Spleen (tissue), 11 donors: Measurements from ENCODE around the gene P2RY12. TPM values are rescaled to one million over a fixed set of nuclear protein-coding genes. Genes with fewer than 3 reads are reported as not detected.

Experiments used
- DNase-seq: peaks from one replicate; pipeline ENCODE4 v3.0.0-alpha.2; 2020
- H3K27ac ChIP-seq, 8 donors: fragments of 200-600 bp; sonication (generic) in 7 of 8; 1 replicate in 4 of 8; 2 replicates in 4 of 8; pipeline versions ENCODE4 v1.5.0 to v1.8.0; 2016 to 2021; ENCODE audit warnings: inconsistent platforms in 4 of 8, mild to moderate bottlenecking in 4 of 8, moderate library complexity in 1 of 8
- H3K27me3 ChIP-seq, 7 donors: fragments of 200-600 bp; sonication (generic) in 6 of 7; replicated peaks in 1 of 7; 1 replicate in 4 of 7; 2 replicates in 3 of 7; pipeline versions ENCODE4 v1.5.0 to v1.8.0; 2016 to 2021; ENCODE audit warnings: inconsistent platforms in 3 of 7, mild to moderate bottlenecking in 1 of 7
- H3K36me3 ChIP-seq, 6 donors: fragments of 200-600 bp; sonication (generic) in 5 of 6; 1 replicate in 4 of 6; 2 replicates in 2 of 6; pipeline versions ENCODE4 v1.5.0 to v1.8.0; 2016 to 2021; ENCODE audit warnings: inconsistent platforms in 2 of 6
- H3K4me1 ChIP-seq, 6 donors: fragments of 200-600 bp; sonication (generic) in 5 of 6; 1 replicate in 3 of 6; 2 replicates in 3 of 6; pipeline versions ENCODE4 v1.5.0 to v1.8.0; 2016 to 2021; ENCODE audit warnings: inconsistent platforms in 3 of 6
- H3K4me3 ChIP-seq, 8 donors: fragments of 200-600 bp; sonication (generic) in 7 of 8; 1 replicate in 4 of 8; 2 replicates in 4 of 8; pipeline versions ENCODE4 v1.5.0 to v1.8.0; 2016 to 2021; ENCODE audit warnings: inconsistent platforms in 4 of 8, mild to moderate bottlenecking in 4 of 8, moderate library complexity in 2 of 8
- H3K9me3 ChIP-seq, 8 donors: fragments of 200-600 bp; sonication (generic) in 7 of 8; 1 replicate in 4 of 8; 2 replicates in 4 of 8; pipeline versions ENCODE4 v1.5.0 to v1.8.0; 2016 to 2021; ENCODE audit warnings: inconsistent platforms in 4 of 8
- POLR2A ChIP-seq, 3 donors: fragments of 450-650 bp; IDR thresholded peaks; one replicate each; pipeline ENCODE4 v1.5.1; 2017; ENCODE audit warnings: antibody characterized with exemption in 3 of 3, mild to moderate bottlenecking in 1 of 3
- POLR2AphosphoS5 ChIP-seq, 3 donors: sonication (generic); formaldehyde crosslinking; IDR thresholded peaks; one replicate each; pipeline ENCODE4 v1.5.1; 2017; ENCODE audit warnings: antibody characterized with exemption in 3 of 3
- WGBS, 5 donors: extraction: QIAGEN DNeasy Blood & Tissue Kit in 3 of 5; methylation state at CpG; one replicate each; pipeline versions ENCODE4 v1.1.5 to v1.1.7; 2013 to 2018; 5-methylcytosine and 5-hydroxymethylcytosine counted together
- intact Hi-C: fragments of 100-400 bp; cut with DNase I; formaldehyde crosslinking; loops from one replicate; pipeline ENCODE4 v1.15.0; 2023; ENCODE audit warnings: low total_unique reads
- polyA plus RNA-seq, 3 donors: library from polyadenylated mRNA; stranded (reverse); fragments of 200-250 nt; gene quantifications; one replicate each; pipeline ENCODE4 v1.2.1, GENCODE V29; 2013
- total RNA-seq, 7 donors: library from RNA; depleted of rRNA in 3 of 7; stranded (reverse); fragments of >200 nt in 3 of 7; fragmentation: NEBNext Ultra II Directional in 4 of 7; extraction: Animal tissue kit (Norgen Biotek cat#: 25700) in 4 of 7; gene quantifications; one replicate each; pipeline versions ENCODE4 v1.1.0 to v1.2.1, GENCODE V29; 2016 to 2021
- TF ChIP-seq, protein P1 (sequence below), 11 experiments: fragments of 200-600 bp in 7 of 11; fragments of 450-650 bp in 4 of 11; sonication (generic) in 4 of 11; IDR thresholded peaks in 8 of 11; conservative IDR thresholded peaks in 3 of 11; 1 replicate in 7 of 11; 2 replicates in 4 of 11; pipeline versions ENCODE4 v1.4.0 to v1.8.0; 2016 to 2021; ENCODE audit warnings: antibody characterized with exemption in 11 of 11, inconsistent platforms in 4 of 11, mild to moderate bottlenecking in 1 of 11
- donor health status: healthy with polysubstance abuse.
- donor health status: DM: no; HTN: no; CAD: no; lungs with moderate emphysema.
- donor health status: DM: no; HTN: no; CAD: no.
- donor health status: Bipolar disorder and iron deficiency.
- donor health status: healthy.
- donor health status: DM: no; HTN: no; CAD: no.
- donor health status: DM: yes; HTN: yes; CAD: no.

P2RY12 gene
- total and polyA plus RNA-seq, 10 donors: 0.78 to 19.2 (median 6.7) TPM

DNA sequence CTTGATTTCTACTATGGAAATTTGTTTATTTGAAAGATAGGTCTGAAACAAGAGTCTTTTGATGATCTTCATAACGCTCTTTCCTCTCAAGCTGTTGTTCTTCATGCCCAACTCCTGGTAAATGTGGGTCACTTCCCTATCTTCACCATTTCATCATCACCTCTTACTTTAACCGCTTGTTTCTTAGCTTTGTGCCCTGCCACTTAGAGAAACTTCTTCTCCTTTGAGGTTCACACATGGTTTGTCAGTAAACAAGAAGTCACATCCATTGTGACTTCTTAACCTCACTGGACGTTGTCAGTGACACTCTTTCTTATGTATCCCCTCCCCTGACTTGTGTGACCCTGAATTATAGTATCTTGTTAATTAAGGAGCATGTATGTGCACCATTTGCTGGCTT lies 38.3 kb downstream of the P2RY12 start:
- TF ChIP-seq, protein P1, sequence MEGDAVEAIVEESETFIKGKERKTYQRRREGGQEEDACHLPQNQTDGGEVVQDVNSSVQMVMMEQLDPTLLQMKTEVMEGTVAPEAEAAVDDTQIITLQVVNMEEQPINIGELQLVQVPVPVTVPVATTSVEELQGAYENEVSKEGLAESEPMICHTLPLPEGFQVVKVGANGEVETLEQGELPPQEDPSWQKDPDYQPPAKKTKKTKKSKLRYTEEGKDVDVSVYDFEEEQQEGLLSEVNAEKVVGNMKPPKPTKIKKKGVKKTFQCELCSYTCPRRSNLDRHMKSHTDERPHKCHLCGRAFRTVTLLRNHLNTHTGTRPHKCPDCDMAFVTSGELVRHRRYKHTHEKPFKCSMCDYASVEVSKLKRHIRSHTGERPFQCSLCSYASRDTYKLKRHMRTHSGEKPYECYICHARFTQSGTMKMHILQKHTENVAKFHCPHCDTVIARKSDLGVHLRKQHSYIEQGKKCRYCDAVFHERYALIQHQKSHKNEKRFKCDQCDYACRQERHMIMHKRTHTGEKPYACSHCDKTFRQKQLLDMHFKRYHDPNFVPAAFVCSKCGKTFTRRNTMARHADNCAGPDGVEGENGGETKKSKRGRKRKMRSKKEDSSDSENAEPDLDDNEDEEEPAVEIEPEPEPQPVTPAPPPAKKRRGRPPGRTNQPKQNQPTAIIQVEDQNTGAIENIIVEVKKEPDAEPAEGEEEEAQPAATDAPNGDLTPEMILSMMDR (IDR thresholded peaks at IDR 0.05 in 8 of 11, conservative IDR thresholded peaks at IDR 0.05 in 3 of 11): peak in 1 of 11 experiments; percentile 8
- no peak for TF ChIP-seq POLR2A (IDR thresholded peaks at IDR 0.05)
- peak in 1 of 3 donors; percentile 1 for TF ChIP-seq POLR2AphosphoS5 (IDR thresholded peaks at IDR 0.05)
- no peak for DNase-seq
- intact Hi-C loops: no loop called here
- H3K27ac ChIP-seq: peak overlapping the region in 7 of 8 donors; percentile 78 to 92 (median 84)
- H3K4me1 ChIP-seq: peaks cover 0 to 60% (median 8%) of the 10 kb centered on the region in 6 donors
- no peaks in the 10 kb centered on the region for H3K36me3 ChIP-seq
- H3K27me3 ChIP-seq: no peaks in the 10 kb centered on the region
- H3K4me3 ChIP-seq: peak overlapping the region in 2 of 8 donors; percentile 10 to 46
- no peaks in the 10 kb centered on the region for H3K9me3 ChIP-seq
- 38 to 58% (median 44%) methylated on average over 3 of the region's 3 CpGs for WGBS, 5 donors

DNA sequence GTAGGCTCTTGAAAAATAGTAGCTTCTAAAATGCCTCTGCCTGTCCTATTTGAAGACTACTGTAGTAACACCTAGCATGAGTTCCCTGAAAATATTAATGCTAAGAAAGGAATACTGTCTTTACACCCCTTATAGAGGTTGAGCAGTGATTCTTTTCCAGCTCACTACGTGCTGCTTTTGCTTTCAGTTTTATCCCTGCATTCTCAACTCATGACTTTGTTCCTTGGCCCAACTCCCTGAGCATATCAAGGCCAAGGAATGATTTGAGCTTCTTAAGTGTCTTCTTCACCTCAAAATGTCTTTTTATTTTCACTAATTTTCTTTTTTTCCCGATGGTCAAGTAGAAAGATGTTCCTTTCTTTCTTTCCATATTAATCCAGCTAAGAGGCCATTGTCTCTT lies 38.7 kb downstream of the P2RY12 start:
- Histone ChIP-seq H3K4me3 (peak overlapping the region in 2 of 8 donors; percentile 10 to 46), H3K4me1 (peaks cover 0 to 57% (median 8%) of the 10 kb centered on the region in 6 donors), H3K27me3 (no peaks in the 10 kb centered on the region), H3K36me3 (no peaks in the 10 kb centered on the region), H3K9me3 (no peaks in the 10 kb centered on the region), H3K27ac (peak overlapping the region in 7 of 8 donors; percentile 78 to 92 (median 84))
- 44 to 65% (median 50%) methylated on average over 2 of the region's 2 CpGs for WGBS, 5 donors
- no peak for TF ChIP-seq POLR2AphosphoS5 (IDR thresholded peaks at IDR 0.05)
- TF ChIP-seq, protein P1 (IDR thresholded peaks at IDR 0.05 in 8 of 11, conservative IDR thresholded peaks at IDR 0.05 in 3 of 11): no peak
- no peak for TF ChIP-seq POLR2A (IDR thresholded peaks at IDR 0.05)
- DNase-seq: no peak
- intact Hi-C loops: no loop called here

DNA sequence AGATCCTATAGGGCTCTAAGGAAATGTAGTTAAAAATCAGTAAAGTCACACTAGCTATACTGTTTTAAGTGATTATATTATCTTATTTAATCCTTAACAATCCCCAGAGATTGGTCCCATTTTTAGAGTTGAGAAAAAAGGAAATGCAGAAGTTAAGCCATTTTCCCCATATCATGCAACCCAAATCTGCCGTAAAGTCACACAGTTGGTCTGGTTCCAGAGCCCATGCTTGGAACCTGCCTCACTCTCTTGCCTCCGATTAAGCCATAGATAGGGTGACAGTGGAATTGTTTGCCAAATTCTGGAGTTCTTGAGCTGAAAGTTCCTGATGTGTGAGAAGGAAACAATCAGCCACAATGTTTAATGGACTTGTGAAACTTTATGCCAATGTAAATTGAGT lies 52.9 kb downstream of the P2RY12 start:
- intact Hi-C loops: no loop called here
- no peaks in the 10 kb centered on the region for H3K9me3 ChIP-seq
- 56 to 89% (median 75%) methylated on average over 2 of the region's 2 CpGs for WGBS, 5 donors
- H3K36me3 ChIP-seq: no peaks in the 10 kb centered on the region
- peaks cover 0 to 51% (median 0%) of the 10 kb centered on the region in 6 donors for H3K4me1 ChIP-seq
- no peaks in the 10 kb centered on the region for H3K27me3 ChIP-seq
- DNase-seq: no peak
- no peak overlapping the region for H3K4me3 ChIP-seq
- TF ChIP-seq POLR2A (IDR thresholded peaks at IDR 0.05) (no peak), POLR2AphosphoS5 (IDR thresholded peaks at IDR 0.05) (no peak)
- TF ChIP-seq, protein P1 (IDR thresholded peaks at IDR 0.05 in 8 of 11, conservative IDR thresholded peaks at IDR 0.05 in 3 of 11): no peak
- peak overlapping the region in 7 of 8 donors; percentile 48 to 90 (median 82) for H3K27ac ChIP-seq

DNA sequence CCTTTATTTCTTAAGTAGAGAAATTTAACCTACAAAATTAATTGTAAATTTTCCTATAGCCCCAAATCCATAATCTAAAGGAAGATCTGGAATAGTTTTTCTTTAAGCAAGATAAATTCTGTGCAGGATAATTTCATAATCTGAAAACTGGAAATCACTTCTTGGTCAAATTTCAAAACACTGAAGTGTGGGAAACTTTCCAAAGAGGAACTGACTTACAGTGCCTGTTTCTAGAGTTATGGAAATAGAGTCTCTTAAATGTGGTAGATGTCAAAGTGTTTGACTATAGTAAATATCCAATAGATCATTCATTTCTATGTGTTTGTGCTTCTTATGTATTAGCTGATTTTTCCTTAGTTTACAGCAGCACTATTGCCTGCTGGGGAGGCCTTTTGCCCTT lies 53.7 kb downstream of the P2RY12 start:
- Histone ChIP-seq H3K4me3 (no peak overlapping the region), H3K36me3 (no peaks in the 10 kb centered on the region), H3K27ac (peak overlapping the region in 7 of 8 donors; percentile 48 to 90 (median 82)), H3K9me3 (no peaks in the 10 kb centered on the region), H3K4me1 (peaks cover 0 to 57% (median 0%) of the 10 kb centered on the region in 6 donors), H3K27me3 (no peaks in the 10 kb centered on the region)
- TF ChIP-seq POLR2A (IDR thresholded peaks at IDR 0.05) (no peak), POLR2AphosphoS5 (IDR thresholded peaks at IDR 0.05) (no peak)
- TF ChIP-seq, protein P1 (IDR thresholded peaks at IDR 0.05 in 8 of 11, conservative IDR thresholded peaks at IDR 0.05 in 3 of 11): no peak
- DNase-seq: no peak
- intact Hi-C loops: no loop called here
